Liver (tissue), 9 donors: ENCODE data around the gene SLC35F4. TPM values are rescaled to one million over a fixed set of nuclear protein-coding genes. Genes with fewer than 3 reads are reported as not detected.

Source experiments
- DNase-seq: peaks from one replicate; pipeline ENCODE4 v3.0.0-alpha.2; 2017; ENCODE audit warnings: low spot score
- H3K27ac ChIP-seq, 2 donors: one replicate each; pipeline ENCODE4 v1.7.0; 2013; ENCODE audit warnings: inconsistent platforms in 2 of 2, low read length in 2 of 2, control low read depth in 1 of 2, low read depth in 1 of 2, mild to moderate bottlenecking in 1 of 2
- H3K27me3 ChIP-seq, 4 donors: one replicate each; pipeline versions ENCODE4 v1.6.1 to v1.7.0; 2013; ENCODE audit warnings: low read length in 3 of 4, inconsistent platforms in 1 of 4, mild to moderate bottlenecking in 1 of 4, moderate library complexity in 1 of 4; ENCODE audit not compliant: control insufficient read depth in 4 of 4, insufficient read depth in 4 of 4
- H3K36me3 ChIP-seq, 4 donors: one replicate each; pipeline versions ENCODE4 v1.6.1 to v1.7.0; 2013; ENCODE audit warnings: low read length in 3 of 4, mild to moderate bottlenecking in 3 of 4, low read depth in 1 of 4, moderate library complexity in 1 of 4; ENCODE audit not compliant: control insufficient read depth in 4 of 4, insufficient read depth in 3 of 4
- H3K4me1 ChIP-seq, 4 donors: one replicate each; pipeline versions ENCODE4 v1.6.1 to v1.7.0; 2013; ENCODE audit warnings: low read length in 3 of 4, mild to moderate bottlenecking in 3 of 4, moderate library complexity in 1 of 4; ENCODE audit not compliant: control insufficient read depth in 4 of 4, insufficient read depth in 4 of 4
- H3K4me3 ChIP-seq, 3 donors: one replicate each; pipeline versions ENCODE4 v1.6.1 to v1.7.0; 2013; ENCODE audit warnings: low read length in 3 of 3, control low read depth in 1 of 3, low read depth in 1 of 3, mild to moderate bottlenecking in 1 of 3
- H3K9ac ChIP-seq, 2 donors: one replicate each; pipeline ENCODE4 v1.7.0; 2013; ENCODE audit warnings: low read length in 2 of 2, mild to moderate bottlenecking in 2 of 2, moderate library complexity in 2 of 2, control low read depth in 1 of 2, low read depth in 1 of 2
- H3K9me3 ChIP-seq, 4 donors: one replicate each; pipeline versions ENCODE4 v1.6.1 to v1.7.0; 2013; ENCODE audit warnings: low read length in 3 of 4; ENCODE audit not compliant: control insufficient read depth in 4 of 4
- ATF3 ChIP-seq: IDR thresholded peaks from 2 replicates; pipeline ENCODE4 v1.6.1; 2016; ENCODE audit warnings: antibody characterized with exemption
- EGR1 ChIP-seq, 2 donors: IDR thresholded peaks; 2 replicates each; pipeline ENCODE4 v1.6.1; 2016 to 2018; ENCODE audit warnings: antibody characterized with exemption in 2 of 2, low read depth in 2 of 2
- FOXA1 ChIP-seq: IDR thresholded peaks from 2 replicates; pipeline ENCODE4 v1.6.1; 2016; ENCODE audit warnings: antibody characterized with exemption
- GABPA ChIP-seq, 2 donors: IDR thresholded peaks in 1 of 2; conservative IDR thresholded peaks in 1 of 2; 2 replicates each; pipeline ENCODE4 v1.6.1; 2016; ENCODE audit warnings: antibody characterized with exemption in 2 of 2, mild to moderate bottlenecking in 1 of 2, moderate library complexity in 1 of 2
- HNF4A ChIP-seq, 2 donors: conservative IDR thresholded peaks; 2 replicates each; pipeline ENCODE4 v1.6.1; 2016; ENCODE audit warnings: antibody characterized with exemption in 2 of 2, mild to moderate bottlenecking in 2 of 2
- HNF4G ChIP-seq: IDR thresholded peaks from 2 replicates; pipeline ENCODE4 v1.6.1; 2016; ENCODE audit warnings: antibody characterized with exemption
- JUND ChIP-seq, 2 donors: IDR thresholded peaks; 2 replicates each; pipeline ENCODE4 v1.6.1; 2016; ENCODE audit warnings: antibody characterized with exemption in 2 of 2
- NR2F2 ChIP-seq: IDR thresholded peaks from 2 replicates; pipeline ENCODE4 v1.6.1; 2016; ENCODE audit warnings: antibody characterized with exemption
- RAD21 ChIP-seq, 2 donors: IDR thresholded peaks; 2 replicates each; pipeline ENCODE4 v1.6.1; 2016; ENCODE audit warnings: antibody characterized with exemption in 2 of 2, mild to moderate bottlenecking in 2 of 2
- RXRA ChIP-seq, 2 donors: IDR thresholded peaks; 2 replicates each; pipeline ENCODE4 v1.6.1; 2017 to 2018; ENCODE audit warnings: antibody characterized with exemption in 2 of 2, mild to moderate bottlenecking in 1 of 2
- SP1 ChIP-seq: IDR thresholded peaks from 2 replicates; pipeline ENCODE4 v1.6.1; 2018; ENCODE audit warnings: antibody characterized with exemption, mild to moderate bottlenecking
- YY1 ChIP-seq: IDR thresholded peaks from 2 replicates; pipeline ENCODE4 v1.6.1; 2016; ENCODE audit warnings: antibody characterized with exemption, mild to moderate bottlenecking
- ZBTB33 ChIP-seq: IDR thresholded peaks from 2 replicates; pipeline ENCODE4 v1.6.1; 2016; ENCODE audit warnings: antibody characterized with exemption
- WGBS: extraction: QIAGEN DNeasy Blood & Tissue Kit; methylation state at CpG from one replicate; pipeline ENCODE4 v1.1.7; 2013; 5-methylcytosine and 5-hydroxymethylcytosine counted together
- polyA plus RNA-seq, 2 donors: library from polyadenylated mRNA; stranded (reverse) in 1 of 2; unstranded in 1 of 2; fragments of 200-250 nt in 1 of 2; fragments of >200 nt in 1 of 2; fragmentation: Nextera tagmentation in 1 of 2; extraction: Ambion mirVana in 1 of 2; gene quantifications; one replicate each; pipeline versions ENCODE4 v1.2.1 to v1.2.3, GENCODE V29; 2013 to 2015
- total RNA-seq, 2 donors: library from RNA; depleted of rRNA; stranded (reverse); fragments of >200 nt; gene quantifications; one replicate each; pipeline ENCODE4 v1.2.3, GENCODE V29; 2014
- TF ChIP-seq, protein P1 (sequence below): IDR thresholded peaks from 2 replicates; pipeline ENCODE4 v1.6.1; 2016; ENCODE audit warnings: antibody characterized with exemption
- TF ChIP-seq, protein P2 (sequence below): IDR thresholded peaks from 2 replicates; pipeline ENCODE4 v1.6.1; 2016; ENCODE audit warnings: antibody characterized with exemption, mild to moderate bottlenecking
- donor health status: healthy.
- donor health status: healthy.
- donor health status: healthy.
- donor health status: healthy.
- donor health status: healthy.

The SLC35F4 gene
- total and polyA plus RNA-seq, 4 donors, result not detected

- no peaks in the 10 kb centered on the region for H3K36me3 ChIP-seq
- no peaks in the 10 kb centered on the region for H3K9me3 ChIP-seq
- no peak overlapping the region for H3K9ac ChIP-seq
- peaks cover 0 to 8% (median 0%) of the 10 kb centered on the region in 4 donors for H3K27me3 ChIP-seq
- H3K27ac ChIP-seq, result no peak overlapping the region
- no peak for TF ChIP-seq GABPA (IDR thresholded peaks at IDR 0.05 in 1 of 2, conservative IDR thresholded peaks at IDR 0.05 in 1 of 2)
- TF ChIP-seq, protein P1, sequence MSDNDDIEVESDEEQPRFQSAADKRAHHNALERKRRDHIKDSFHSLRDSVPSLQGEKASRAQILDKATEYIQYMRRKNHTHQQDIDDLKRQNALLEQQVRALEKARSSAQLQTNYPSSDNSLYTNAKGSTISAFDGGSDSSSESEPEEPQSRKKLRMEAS, result no peak
- TF ChIP-seq RXRA (IDR thresholded peaks at IDR 0.05), result no peak
- H3K4me3 ChIP-seq, result no peak overlapping the region
- no peak for DNase-seq
- H3K4me1 ChIP-seq, result no peaks in the 10 kb centered on the region
Measured at GRCh38 chr14:57851354-57851753, 14.5 kb downstream of the SLC35F4 start.

GRCh38 chr14:57848786-57849185 is 17.1 kb downstream of the SLC35F4 start:
- H3K27me3 ChIP-seq, result peaks cover 0 to 10% (median 0%) of the 10 kb centered on the region in 4 donors

GRCh38 chr14:57848353-57848752 is 17.5 kb downstream of the SLC35F4 start:
- H3K9me3 ChIP-seq, result no peaks in the 10 kb centered on the region
- H3K36me3 ChIP-seq, result no peaks in the 10 kb centered on the region
- no peak overlapping the region for H3K9ac ChIP-seq
- 85% methylated on average over 4 of the region's 4 CpGs for WGBS
- no peak for TF ChIP-seq SP1
- TF ChIP-seq ATF3, result no peak
- TF ChIP-seq EGR1 (IDR thresholded peaks at IDR 0.05; ENCODE audit: low read depth in 2 of 2), result no peak
- no peak for TF ChIP-seq NR2F2
- TF ChIP-seq GABPA (IDR thresholded peaks at IDR 0.05 in 1 of 2, conservative IDR thresholded peaks at IDR 0.05 in 1 of 2), result no peak
- TF ChIP-seq JUND (IDR thresholded peaks at IDR 0.05), result no peak
- no peak for TF ChIP-seq YY1
- TF ChIP-seq, protein P2, sequence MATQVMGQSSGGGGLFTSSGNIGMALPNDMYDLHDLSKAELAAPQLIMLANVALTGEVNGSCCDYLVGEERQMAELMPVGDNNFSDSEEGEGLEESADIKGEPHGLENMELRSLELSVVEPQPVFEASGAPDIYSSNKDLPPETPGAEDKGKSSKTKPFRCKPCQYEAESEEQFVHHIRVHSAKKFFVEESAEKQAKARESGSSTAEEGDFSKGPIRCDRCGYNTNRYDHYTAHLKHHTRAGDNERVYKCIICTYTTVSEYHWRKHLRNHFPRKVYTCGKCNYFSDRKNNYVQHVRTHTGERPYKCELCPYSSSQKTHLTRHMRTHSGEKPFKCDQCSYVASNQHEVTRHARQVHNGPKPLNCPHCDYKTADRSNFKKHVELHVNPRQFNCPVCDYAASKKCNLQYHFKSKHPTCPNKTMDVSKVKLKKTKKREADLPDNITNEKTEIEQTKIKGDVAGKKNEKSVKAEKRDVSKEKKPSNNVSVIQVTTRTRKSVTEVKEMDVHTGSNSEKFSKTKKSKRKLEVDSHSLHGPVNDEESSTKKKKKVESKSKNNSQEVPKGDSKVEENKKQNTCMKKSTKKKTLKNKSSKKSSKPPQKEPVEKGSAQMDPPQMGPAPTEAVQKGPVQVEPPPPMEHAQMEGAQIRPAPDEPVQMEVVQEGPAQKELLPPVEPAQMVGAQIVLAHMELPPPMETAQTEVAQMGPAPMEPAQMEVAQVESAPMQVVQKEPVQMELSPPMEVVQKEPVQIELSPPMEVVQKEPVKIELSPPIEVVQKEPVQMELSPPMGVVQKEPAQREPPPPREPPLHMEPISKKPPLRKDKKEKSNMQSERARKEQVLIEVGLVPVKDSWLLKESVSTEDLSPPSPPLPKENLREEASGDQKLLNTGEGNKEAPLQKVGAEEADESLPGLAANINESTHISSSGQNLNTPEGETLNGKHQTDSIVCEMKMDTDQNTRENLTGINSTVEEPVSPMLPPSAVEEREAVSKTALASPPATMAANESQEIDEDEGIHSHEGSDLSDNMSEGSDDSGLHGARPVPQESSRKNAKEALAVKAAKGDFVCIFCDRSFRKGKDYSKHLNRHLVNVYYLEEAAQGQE, result no peak
- no peak for TF ChIP-seq FOXA1
- H3K4me1 ChIP-seq, result no peaks in the 10 kb centered on the region
- H3K27me3 ChIP-seq, result peaks cover 0 to 9% (median 0%) of the 10 kb centered on the region in 4 donors
- no peak overlapping the region for H3K4me3 ChIP-seq
- H3K27ac ChIP-seq, result no peak overlapping the region
- no peak for DNase-seq

More at GRCh38 chr14:57848786-57849185, 17.1 kb downstream of the SLC35F4 start:
- no peak for TF ChIP-seq RAD21 (IDR thresholded peaks at IDR 0.05)
- no peak for TF ChIP-seq NR2F2
- TF ChIP-seq HNF4G, result no peak
- TF ChIP-seq, protein P1, result no peak
- TF ChIP-seq FOXA1, result no peak
- TF ChIP-seq ZBTB33, result no peak
- TF ChIP-seq HNF4A (conservative IDR thresholded peaks at IDR 0.05), result no peak
- TF ChIP-seq YY1, result no peak
- TF ChIP-seq RXRA (IDR thresholded peaks at IDR 0.05), result no peak
- 58% methylated on average over 3 of the region's 3 CpGs for WGBS
- Histone ChIP-seq H3K4me1 (no peaks in the 10 kb centered on the region), H3K9me3 (no peaks in the 10 kb centered on the region), H3K27ac (no peak overlapping the region), H3K4me3 (no peak overlapping the region), H3K9ac (no peak overlapping the region), H3K36me3 (no peaks in the 10 kb centered on the region)
- no peak for DNase-seq
